COLO829 (cell line): ENCODE data around the gene RXRA.
"Not testable (repeated sequence)": the region's sequence is repeated elsewhere in the genome, so short reads cannot be mapped to it uniquely, and the experiment has no call there.

Experiments
- DNase-seq: peaks from one replicate; pipeline ENCODE4 v3.0.0; 2012; ENCODE audit warnings: low spot score

Gene RXRA

DNA sequence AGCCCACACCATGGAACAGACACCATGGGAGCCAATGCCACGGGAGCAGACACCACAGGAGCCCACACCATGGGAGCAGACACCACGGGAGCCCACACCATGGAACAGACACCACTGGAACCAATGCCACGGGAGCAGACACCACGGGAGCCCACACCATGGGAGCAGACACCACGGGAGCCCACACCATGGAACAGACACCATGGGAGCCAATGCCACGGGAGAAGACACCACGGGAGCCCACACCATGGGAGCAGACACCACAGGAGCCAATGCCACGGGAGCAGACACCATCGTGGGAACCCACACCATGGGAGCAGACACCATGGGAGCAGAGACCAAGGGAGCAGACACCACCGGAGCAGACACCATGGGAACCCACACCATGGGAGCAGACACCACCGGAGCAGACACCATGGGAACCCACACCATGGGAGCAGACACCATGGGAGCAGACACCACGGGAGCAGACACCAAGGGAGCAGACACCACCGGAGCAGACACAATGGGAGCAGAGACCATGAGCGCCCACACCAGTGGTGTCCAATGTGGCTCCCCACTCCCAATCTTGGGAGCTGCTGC is 17.5 kb upstream of the RXRA start:
- not testable (repeated sequence) for DNase-seq

GRCh38 chr9:134313470-134313869 is 12.8 kb upstream of the RXRA start:
- no peak for DNase-seq

DNA sequence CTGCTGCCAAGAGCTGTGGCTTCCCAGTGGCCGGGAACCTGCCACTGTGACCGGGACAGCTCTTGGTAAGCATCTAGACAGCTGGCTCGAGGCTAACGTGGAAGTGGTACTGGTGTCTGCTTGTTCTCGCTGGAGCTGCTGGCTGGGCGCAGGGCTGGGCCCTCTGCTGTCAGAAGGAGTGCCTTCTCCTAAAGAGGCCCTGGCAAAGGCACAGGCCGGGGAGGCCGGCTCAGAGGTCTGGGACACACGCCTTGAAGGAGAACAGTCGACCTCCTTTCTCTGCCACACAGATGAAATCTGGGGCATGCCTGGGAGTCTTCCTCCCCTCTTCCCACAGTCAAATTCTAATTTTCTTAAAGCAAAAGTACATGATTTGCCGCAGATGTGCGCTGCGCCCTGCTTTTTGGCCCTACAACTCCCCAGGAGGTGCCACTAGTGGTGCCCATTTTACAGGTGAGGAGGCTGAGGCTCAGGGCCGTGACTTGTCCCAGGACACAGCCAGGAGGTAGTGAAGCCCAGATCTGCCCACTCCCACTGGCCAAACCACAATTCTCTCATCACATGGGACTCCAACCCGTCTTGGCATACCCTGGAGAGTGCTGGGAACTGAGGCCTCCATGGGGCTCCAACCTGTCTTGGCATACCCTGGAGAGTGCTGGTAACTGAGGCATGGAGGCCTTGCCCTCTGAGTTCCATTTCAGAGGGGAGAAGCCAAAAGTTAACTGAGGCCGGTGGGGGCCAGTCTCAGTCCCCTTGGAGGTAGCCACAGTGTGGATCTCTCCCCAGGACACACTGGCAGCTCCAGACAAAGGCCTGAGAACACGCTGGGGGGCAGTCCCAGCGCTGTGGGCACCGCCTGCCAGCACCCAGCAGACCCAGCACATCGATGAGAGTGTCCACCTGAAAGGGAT is 12.0 kb upstream of the RXRA start:
- DNase-seq = no peak

DNA sequence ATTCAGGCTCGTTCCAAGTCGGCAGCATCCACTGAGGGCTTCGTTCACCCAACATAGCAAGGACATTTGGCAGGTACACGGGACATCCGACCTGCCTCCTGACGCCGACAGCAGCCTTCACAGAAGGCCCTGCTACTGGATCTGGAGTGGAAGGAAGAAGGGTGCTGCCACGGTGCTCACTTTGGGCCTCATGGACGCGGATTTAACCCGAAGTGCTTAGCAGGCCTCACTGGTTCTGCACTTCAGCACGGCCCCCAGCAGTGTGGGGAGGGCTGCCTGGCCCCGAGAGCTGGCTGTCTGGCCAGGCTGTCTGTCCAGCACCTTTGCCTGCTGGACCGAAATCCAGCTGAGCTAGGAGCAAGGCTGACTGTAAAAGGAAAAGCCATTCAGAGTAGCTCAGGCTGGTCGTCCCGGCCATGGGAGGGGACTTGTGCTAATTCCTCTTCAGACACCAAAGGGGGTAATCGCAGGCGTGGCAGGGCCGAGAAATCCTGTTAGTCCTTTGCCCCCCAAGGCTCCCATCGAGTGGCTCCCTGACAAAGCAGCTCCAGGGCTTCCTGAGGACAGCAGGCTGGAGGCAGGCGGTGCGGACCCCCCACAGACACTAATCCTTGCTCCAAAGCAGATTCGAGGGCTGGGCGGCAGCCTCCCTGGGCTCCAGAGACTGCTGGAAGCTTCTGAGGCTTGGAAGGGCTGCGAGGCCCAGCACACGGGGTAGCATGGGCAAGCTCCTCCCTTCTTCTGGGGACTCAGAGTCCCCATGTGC is 11.1 kb upstream of the RXRA start:
- DNase-seq = no peak

DNA sequence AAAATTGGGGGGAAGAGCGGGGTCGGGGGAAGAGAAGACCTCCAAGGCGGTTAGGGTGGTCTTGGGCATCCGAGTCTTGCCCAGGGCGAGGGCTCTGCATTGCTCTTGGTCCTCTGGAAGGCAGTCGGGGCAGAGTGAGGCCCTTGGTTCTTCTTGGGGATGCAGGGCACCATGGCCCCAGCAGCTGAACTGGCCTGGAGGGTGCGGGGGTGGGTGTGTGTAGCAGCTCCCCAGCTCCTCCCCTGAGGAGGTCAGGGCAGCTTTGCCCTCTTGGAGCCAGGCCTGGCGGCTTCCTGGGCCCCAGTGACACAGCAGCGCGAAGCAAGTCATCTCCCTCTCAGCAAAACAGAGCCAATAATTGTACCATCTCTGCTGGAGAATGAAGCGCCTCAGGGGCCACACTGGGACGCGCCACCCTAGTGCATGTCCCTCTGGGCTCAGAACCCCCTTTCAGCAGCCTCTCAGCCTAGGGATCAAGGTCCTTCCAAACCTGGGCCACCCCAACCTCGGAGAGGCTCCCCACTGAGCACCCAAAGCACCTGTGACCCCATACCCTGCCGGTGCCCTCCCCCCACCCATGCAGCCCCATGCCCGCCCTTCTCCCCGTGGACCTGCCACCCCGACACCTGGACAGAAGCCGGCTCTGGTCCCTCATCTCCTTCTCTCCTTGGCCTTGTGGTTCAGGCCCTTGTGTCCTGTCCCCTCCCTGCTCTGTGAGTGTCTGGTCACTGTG is 10.4 kb upstream of the RXRA start:
- no peak for DNase-seq

GRCh38 chr9:134316449-134317160 is 9.7 kb upstream of the RXRA start:
- DNase-seq = no peak

DNA sequence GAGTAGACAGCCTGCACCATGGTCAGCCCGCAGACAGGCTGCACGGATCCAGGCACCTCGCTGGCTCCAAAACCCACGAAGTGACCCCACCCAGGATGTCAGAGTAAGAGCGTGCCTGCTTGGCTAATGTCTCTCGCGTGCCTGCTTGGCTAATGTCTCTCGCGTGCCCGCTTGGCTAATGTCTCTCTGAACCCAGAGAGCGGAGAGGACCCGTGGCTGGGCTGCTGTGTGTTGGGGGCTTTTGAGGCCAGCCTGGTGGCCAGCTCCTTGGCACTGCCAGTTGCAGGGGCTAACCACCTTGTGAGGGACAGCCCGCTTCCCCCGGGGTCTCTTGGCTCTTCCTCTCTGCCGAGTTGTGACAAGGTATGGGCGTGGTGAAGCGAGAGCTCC is 8.9 kb upstream of the RXRA start:
- no peak for DNase-seq

- no peak for DNase-seq
Observed at GRCh38 chr9:134317790-134318414, 8.4 kb upstream of the RXRA start.

GRCh38 chr9:134318481-134318891 is 7.8 kb upstream of the RXRA start:
- no peak for DNase-seq

DNA sequence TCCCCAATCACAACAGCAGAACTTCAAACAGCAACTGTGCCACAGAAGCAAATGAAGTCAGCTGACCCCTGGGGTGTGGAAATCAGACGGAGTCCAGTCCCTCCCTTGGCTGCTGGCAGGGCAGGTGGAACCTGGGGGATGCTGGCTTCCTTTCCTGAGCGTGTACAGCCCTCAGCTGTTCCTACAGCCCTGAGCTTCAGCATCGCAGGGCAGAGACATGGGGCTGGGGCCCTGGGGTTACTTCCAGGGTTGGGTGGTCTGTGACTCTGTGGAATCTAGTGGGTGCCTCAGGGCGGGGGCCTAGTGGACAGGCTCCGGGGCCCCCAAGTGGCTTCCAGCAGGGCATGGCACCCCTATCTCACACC is 7.3 kb upstream of the RXRA start:
- DNase-seq = no peak

- no peak for DNase-seq
Observed at GRCh38 chr9:134319306-134320125, 6.7 kb upstream of the RXRA start.

DNA sequence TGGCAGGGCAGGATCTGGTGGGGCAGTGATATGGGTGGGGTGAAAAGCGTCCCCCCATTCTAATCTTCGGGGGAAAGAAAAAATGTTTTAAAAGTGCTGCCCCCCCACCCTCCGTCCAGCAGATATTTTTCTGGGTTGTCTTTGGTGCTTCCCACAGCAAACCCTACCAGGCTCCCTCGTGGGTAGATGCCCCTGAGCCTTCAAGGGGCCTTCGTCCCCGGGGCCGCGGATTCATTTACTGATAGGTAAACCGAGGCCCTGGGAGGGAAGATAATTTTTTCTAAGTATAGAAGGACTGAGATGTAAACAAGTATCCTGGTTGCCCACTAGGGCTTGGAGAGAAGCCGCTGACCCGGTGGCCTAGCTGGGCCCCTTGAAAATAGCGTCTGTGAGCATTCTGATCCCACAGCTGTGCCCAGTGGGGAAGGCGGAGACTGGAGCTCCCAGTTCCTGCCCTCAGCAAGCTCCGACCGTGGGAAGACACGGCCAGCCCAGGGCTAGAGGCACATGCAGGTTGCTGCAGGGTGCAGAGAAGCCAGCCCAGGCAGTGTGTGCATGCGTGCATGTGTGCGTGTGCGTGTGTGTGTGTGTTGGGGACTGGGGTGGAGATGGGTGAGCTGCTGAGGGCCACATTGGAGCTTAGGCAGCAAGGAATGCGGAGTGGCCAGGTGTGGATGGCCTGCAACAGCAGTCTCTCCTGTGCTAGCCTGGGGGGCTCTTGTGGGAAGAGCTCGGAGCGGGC is 6.0 kb upstream of the RXRA start:
- DNase-seq = no peak

GRCh38 chr9:134320868-134321471 is 5.3 kb upstream of the RXRA start:
- DNase-seq = no peak

GRCh38 chr9:134321531-134321930 is 4.7 kb upstream of the RXRA start:
- no peak for DNase-seq

GRCh38 chr9:134321946-134322741 is 4.1 kb upstream of the RXRA start:
- DNase-seq = no peak

- DNase-seq = no peak
Observed at GRCh38 chr9:134322781-134323241, 3.4 kb upstream of the RXRA start.

- peak; percentile 65 for DNase-seq
Observed at GRCh38 chr9:134323741-134324358, 2.4 kb upstream of the RXRA start.
